GM18861 (cell line): ENCODE measurements around the gene FRAS1.

Source experiments
- ATAC-seq: cut with Tn5 transposase; IDR thresholded peaks from one replicate; pipeline ENCODE4 v1.9.1; 2021; ENCODE audit not compliant: unreplicated experiment

FRAS1 gene

DNA sequence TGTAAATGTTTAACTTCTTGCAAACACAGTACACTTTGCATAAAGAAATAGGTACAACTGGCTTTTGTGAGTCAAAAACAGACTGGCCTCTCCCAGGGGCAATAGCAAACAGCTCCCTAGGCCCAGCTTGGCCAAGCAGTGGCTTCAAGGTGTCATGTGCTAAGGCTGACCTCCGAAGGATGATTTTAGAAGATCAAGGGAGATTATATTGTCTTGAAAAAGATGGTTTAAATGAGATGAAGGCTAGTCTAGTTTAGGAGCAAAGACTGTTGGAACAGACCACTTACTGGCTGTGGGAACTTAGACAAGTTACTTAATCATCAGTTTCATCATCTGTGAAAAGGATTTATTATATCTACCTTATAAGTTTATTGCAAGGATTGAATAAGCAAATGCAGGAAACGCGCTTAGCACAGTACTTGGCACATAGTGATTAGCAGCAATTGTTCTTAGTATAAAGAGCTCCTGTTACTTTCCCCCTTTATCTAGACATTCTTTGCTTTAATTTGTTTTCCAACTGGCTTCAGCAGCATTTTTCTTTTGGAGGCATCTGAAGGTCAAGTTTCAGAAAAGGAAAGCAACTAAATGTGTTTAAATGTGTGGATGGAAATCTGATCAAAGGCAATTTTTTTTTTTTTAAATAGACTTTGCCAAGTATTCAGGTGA, 511.6 kb downstream of the FRAS1 start:
- peak; percentile 86 for ATAC-seq

DNA sequence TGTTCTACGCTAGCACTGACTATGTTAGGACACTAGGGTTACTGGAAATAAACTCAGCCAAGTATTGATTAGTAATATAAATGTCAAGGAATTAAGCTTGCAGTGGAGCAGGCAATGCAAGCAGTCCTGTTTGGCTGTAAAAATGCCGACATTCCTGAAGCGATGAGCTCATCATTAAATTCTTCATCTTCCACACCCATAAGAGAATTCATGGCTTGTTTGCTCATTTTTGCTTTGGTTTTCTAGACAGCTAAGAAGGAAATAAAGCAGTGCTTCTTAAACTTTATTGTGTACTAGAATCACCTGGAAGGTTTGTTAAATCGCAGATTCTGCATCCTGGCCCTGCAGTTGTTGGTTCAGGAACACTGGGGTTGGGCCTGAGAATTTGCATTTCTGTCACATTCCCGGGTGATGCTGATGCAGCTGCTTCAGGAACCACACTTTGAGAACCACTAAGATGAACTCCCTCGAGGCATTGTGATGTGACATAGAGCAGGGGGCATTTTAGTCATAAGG, 512.2 kb downstream of the FRAS1 start:
- ATAC-seq = no peak

DNA sequence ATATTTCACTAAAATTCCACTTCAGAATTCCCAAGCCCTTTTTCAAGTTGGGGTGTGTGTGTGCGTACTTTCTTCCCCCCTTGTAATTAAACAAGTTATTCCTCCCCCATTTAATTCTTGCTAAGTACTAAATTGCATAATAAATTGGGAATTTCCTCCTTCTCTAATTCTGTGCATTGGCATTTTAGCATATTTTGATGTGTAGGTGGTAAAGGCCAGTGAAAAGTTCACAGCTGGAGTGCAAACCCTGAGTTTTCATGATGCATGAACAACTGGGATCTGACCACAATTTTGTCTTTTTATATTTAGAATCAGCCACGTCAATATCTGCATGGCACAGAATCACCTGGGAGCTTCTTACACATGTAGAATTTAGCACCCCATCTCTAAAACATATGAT, 513.0 kb downstream of the FRAS1 start:
- no peak for ATAC-seq

DNA sequence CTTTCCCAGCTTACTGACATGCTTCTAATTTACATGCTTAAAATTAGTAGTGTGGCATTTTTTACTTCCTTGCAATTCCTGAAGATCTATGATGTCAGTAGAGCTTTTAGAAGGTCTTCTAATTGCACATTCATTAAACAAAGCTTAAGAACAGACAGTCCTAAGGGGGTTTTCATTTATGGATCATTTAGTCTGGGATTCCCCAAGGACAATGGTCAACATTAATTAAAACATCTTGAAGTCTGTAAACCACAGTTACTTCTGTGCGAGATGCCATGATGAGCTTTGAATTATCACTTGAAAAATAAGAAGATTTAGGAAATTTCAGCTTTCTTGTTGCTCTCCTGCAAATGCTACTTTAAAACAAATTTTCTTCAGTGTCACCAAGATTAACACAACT, 514.7 kb downstream of the FRAS1 start:
- no peak for ATAC-seq

DNA sequence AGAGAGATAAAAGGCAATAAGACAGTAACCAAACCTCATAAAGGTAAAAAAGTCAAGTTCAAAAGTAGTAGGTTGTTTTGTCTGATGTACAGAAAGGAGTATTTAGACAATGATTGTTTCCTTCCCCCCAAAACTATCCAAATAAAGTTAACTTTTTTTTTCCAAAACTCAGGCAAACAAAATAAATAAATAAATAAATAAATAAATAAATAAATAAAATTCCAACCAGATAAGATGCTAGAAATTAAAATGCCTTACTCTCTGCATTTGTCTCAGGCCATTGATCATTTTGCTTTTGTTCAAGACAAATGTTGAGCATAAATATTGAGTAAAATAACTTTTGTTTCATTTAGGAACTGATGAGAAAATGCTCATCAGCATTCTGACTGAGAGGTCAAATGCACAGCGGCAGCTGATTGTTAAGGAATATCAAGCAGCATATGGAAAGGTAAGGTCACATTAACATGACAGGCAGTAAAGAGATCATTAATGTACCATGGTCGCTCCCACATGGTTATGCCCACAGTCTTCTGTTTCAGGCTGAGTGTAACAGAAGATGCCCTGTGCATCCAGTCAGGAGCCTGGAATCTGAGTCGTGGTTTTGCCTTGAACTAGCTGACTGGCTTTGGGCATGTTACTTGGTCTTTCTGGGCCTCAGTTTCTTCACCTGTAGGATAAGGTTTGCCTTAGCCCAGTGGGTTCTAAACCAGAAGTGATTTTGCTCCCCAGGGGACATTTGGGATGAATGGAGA, 521.7 kb downstream of the FRAS1 start:
- no peak for ATAC-seq

DNA sequence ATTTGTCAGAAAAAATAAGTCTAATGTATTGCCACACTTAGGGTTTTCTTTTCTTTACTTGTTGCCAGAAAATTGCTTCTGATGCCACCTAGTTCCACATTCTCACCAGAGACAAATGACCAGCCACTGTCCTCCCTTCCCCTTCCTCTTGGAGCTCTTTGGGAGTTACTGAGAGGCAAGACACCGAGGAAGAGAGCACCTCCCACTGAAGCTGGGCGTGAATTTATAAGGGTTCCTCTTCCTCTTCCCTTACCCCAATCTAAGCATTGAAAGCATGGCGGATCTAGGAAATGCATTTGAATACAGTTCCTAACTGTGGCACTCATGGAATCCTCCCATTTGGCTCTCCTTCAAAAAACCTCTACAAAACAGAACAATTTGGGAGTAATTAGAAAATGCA, 524.5 kb downstream of the FRAS1 start:
- ATAC-seq = no peak

DNA sequence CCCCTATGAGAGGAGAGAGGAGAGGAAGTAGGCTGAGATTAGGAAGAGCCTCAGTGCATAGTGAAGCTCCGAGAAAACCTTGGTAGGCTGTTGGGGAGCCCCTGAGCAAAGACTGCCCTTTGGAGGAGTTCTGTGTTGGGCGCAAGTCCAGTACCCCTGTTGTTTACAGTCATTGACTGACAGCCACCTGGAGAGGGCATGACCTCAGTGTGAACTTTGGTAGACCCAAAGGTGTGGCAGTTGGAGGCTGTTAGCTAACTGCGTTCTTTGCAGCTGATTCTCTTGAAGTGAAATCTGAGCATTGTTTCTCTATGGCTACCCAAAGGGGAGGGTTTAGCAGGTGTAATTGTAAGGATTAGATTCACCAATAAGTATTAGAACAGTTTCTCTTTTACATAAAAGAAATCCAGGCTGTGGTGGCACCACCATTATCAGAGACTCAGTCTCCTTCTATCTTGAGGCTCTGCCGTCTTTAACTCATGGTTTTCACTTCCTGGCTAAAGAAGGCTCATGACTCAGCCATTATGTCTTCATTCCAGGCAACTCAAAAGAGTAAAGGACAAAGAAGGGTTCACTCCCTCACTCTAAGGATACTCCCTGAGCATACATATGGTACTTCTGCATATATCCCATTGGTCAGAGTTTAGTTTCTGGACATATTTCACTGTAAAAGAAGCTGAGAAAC, 527.9 kb downstream of the FRAS1 start:
- ATAC-seq = no peak

DNA sequence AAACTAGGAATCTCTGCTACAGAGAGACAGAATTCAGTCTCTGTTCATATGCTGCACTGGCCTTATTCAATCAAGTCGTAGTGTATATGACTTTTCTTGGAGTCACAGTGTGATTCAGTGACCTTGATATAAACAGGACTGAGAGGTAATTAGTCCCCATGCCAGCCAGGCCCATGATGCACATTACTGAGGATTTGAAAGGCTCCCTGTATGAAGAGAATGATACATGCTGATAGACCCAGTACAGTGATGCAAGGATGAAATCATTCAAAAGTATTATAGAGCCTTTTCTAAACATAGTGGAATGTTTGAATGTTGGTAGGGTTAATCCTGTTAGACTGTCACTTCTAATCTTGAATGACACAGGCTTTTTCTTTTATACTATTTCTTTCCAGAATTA, 528.5 kb downstream of the FRAS1 start:
- ATAC-seq = no peak

DNA sequence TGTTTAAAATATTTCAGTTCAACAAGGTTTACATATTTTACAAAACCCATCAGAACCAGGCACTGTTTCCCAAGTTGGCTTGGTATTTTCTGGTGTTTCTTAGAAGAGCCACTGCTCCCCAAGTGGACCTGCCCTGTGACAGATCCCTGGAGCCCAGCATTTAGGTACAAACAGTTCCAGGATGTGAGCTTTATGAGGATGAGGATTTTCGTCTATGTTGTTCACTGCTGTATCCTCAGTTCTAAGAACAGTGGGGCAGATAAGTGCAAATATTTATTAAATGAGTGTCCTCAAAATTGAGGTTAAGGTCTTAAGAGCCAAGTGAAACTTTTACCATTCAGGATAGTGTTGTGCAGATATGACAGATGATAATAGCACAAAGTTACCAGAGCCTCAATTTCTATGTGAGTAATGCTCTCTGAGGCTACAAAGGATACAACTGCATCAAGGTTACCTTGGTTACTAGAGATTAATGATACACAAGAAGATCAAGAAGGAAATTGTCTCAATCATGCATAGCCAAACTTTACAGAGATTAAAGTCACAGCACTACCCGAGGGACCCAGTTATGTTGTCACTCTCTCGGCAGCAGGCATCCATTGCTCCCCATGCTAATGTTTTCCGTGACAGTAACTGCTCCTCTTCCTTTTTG, 531.9 kb downstream of the FRAS1 start:
- ATAC-seq = no peak

DNA sequence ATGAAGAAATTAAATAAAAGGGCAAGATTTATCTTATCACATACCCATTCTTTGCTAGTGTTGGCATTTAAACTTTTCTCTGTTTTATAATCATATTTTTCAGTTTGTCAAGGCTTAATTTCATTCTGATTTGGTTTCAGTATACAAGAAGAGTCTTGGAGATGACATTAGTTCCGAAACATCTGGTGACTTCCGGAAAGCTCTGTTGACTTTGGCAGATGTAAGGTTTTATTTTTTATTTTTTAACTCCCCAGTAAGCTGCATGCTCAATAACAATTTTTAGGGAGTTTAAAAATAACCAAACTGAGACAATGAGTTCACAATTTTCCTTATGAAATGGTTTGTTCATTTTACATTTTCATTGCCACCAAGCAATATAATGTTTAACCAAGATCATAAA, 534.3 kb downstream of the FRAS1 start:
- no peak for ATAC-seq

DNA sequence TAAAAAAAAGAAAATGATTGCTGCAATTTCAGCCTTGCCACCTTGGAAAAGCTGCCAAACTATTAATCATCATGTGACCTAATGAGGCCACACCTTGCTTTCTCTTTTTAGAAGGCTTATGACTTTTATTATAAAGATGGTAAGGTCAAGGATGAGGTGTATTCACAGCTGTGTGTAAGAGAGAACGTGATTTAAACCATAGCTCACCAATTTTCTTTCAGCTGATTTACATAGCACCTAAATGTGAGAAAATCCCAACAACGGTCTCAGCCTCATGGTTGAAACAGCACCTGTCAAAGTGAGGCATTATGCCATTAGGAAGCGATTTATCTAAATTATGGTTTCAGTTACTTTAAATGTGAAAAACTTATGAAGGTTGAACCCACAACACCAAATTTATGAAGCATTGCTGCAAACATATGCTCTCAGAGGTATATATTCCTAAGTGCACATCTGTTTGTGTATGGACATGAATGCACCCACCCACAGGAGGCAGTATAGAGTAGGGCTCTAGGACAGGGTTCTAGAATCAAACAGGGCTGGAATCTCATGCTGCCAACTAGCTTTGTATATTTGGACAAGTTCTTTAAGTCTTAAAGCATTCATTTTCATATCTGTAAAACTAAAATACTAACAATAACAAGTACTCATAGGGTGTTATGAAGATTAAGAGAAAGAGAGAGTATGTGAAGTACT, 535.1 kb downstream of the FRAS1 start:
- ATAC-seq = no peak
